WTC11 (cell line): ENCODE measurements around the gene KANK4.

ENCODE experiments used
- ELF4 ChIP-seq: sonication (generic); formaldehyde crosslinking; IDR thresholded peaks from 2 replicates; pipeline ENCODE4 v1.8.1; 2022; ENCODE audit warnings: low read depth, mild to moderate bottlenecking, moderate library complexity, missing genetic modification reagents
- GTF2I ChIP-seq: fragments of 250-450 bp; sonication (Bioruptor Pico); conservative IDR thresholded peaks from 2 replicates; pipeline ENCODE4 v1.4.0; 2021; ENCODE audit warnings: mild to moderate bottlenecking
- SP1 ChIP-seq: sonication (generic); formaldehyde crosslinking; conservative IDR thresholded peaks from 2 replicates; pipeline ENCODE4 v1.8.1; 2022; ENCODE audit warnings: missing genetic modification reagents
- ZNF219 ChIP-seq: sonication (generic); formaldehyde crosslinking; IDR thresholded peaks from 2 replicates; pipeline ENCODE4 v1.8.0; 2023; ENCODE audit warnings: missing genetic modification reagents, mild to moderate bottlenecking, borderline replicate concordance
- ZNF317 ChIP-seq: sonication (generic); formaldehyde crosslinking; IDR thresholded peaks from 2 replicates; pipeline ENCODE4 v1.8.1; 2023; ENCODE audit warnings: low read depth, mild to moderate bottlenecking, moderate library complexity, missing genetic modification reagents, borderline replicate concordance
- TF ChIP-seq, protein P1 (sequence below): fragments of 200-600 bp; IDR thresholded peaks from 2 replicates; pipeline ENCODE4 v1.8.0; 2022; ENCODE audit warnings: antibody characterized with exemption
- TF ChIP-seq, protein P2 (sequence below): sonication (generic); formaldehyde crosslinking; IDR thresholded peaks from 2 replicates; pipeline ENCODE4 v1.8.1; 2022; ENCODE audit warnings: low read depth, missing genetic modification reagents, borderline replicate concordance
- TF ChIP-seq, protein P3 (sequence below): fragments of 250-450 bp; sonication (Bioruptor Pico); IDR thresholded peaks from 2 replicates; pipeline ENCODE4 v1.9.0; 2021; ENCODE audit warnings: moderate library complexity, mild to moderate bottlenecking, inconsistent platforms, borderline replicate concordance
- TF ChIP-seq, protein P4 (sequence below): fragments of 250-450 bp; sonication (Bioruptor Pico); IDR thresholded peaks from 2 replicates; pipeline ENCODE4 v2.1.2; 2022; ENCODE audit warnings: mild to moderate bottlenecking, moderate library complexity
- TF ChIP-seq, protein P5 (sequence below): fragments of 250-450 bp; sonication (Bioruptor Pico); IDR thresholded peaks from 2 replicates; pipeline ENCODE4 v1.9.0; 2021; ENCODE audit warnings: mild to moderate bottlenecking, borderline replicate concordance
- TF ChIP-seq, protein P6 (sequence below): sonication (generic); formaldehyde crosslinking; IDR thresholded peaks from 2 replicates; pipeline ENCODE4 v1.8.0; 2023; ENCODE audit warnings: mild to moderate bottlenecking, missing genetic modification reagents

DNA sequence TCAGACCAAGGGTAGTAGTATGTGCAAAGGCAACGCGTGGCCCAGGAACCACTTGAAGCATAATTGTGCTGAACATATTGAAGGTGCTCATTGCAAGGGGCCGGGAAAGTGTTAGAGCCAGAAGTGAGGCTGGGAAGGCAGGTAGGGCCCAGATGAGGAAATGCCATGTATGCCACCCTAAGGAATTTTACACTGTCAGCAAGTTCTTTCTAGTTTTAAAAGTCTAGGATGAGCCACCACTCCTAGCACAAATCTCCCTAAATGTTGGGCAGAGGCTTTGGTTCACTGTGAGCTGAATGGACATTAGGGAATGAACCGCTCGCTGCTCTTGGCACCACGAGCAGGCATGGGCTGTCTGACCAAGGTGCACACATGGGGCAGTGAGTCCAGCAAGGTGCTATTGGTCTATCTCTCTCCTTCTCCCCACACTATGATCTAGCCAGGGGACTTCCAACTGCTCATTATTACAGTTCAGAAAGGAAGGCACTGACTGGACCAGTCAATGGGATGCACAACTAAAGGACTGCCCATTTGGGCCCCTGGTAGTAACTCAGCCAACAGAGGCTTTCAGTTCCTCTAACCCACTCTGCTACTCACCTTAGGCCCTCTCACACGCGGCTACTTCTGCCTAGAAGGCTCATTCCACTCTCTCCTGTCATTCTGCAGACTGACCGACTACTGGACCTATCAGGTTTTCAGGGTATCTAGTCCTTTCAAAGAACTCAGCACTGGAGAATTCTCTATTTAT is 2.0 kb downstream of the KANK4 start:
- TF ChIP-seq, protein P1, sequence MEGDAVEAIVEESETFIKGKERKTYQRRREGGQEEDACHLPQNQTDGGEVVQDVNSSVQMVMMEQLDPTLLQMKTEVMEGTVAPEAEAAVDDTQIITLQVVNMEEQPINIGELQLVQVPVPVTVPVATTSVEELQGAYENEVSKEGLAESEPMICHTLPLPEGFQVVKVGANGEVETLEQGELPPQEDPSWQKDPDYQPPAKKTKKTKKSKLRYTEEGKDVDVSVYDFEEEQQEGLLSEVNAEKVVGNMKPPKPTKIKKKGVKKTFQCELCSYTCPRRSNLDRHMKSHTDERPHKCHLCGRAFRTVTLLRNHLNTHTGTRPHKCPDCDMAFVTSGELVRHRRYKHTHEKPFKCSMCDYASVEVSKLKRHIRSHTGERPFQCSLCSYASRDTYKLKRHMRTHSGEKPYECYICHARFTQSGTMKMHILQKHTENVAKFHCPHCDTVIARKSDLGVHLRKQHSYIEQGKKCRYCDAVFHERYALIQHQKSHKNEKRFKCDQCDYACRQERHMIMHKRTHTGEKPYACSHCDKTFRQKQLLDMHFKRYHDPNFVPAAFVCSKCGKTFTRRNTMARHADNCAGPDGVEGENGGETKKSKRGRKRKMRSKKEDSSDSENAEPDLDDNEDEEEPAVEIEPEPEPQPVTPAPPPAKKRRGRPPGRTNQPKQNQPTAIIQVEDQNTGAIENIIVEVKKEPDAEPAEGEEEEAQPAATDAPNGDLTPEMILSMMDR = no peak
- no peak for TF ChIP-seq ZNF219
- TF ChIP-seq, protein P2, sequence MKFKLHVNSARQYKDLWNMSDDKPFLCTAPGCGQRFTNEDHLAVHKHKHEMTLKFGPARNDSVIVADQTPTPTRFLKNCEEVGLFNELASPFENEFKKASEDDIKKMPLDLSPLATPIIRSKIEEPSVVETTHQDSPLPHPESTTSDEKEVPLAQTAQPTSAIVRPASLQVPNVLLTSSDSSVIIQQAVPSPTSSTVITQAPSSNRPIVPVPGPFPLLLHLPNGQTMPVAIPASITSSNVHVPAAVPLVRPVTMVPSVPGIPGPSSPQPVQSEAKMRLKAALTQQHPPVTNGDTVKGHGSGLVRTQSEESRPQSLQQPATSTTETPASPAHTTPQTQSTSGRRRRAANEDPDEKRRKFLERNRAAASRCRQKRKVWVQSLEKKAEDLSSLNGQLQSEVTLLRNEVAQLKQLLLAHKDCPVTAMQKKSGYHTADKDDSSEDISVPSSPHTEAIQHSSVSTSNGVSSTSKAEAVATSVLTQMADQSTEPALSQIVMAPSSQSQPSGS (CRISPR knock-in tag) = no peak
- no peak for TF ChIP-seq SP1 (CRISPR knock-in tag)
- TF ChIP-seq ZNF317 (CRISPR knock-in tag) = no peak
- TF ChIP-seq ELF4 (CRISPR knock-in tag) = no peak
- TF ChIP-seq, protein P3, sequence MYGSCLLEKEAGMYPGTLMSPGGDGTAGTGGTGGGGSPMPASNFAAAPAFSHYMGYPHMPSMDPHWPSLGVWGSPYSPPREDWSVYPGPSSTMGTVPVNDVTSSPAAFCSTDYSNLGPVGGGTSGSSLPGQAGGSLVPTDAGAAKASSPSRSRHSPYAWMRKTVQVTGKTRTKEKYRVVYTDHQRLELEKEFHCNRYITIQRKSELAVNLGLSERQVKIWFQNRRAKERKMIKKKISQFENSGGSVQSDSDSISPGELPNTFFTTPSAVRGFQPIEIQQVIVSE = no peak
- TF ChIP-seq, protein P4, sequence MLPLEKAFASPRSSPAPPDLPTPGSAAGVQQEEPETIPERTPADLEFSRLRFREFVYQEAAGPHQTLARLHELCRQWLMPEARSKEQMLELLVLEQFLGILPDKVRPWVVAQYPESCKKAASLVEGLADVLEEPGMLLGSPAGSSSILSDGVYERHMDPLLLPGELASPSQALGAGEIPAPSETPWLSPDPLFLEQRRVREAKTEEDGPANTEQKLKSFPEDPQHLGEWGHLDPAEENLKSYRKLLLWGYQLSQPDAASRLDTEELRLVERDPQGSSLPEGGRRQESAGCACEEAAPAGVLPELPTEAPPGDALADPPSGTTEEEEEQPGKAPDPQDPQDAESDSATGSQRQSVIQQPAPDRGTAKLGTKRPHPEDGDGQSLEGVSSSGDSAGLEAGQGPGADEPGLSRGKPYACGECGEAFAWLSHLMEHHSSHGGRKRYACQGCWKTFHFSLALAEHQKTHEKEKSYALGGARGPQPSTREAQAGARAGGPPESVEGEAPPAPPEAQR = no peak
- no peak for TF ChIP-seq GTF2I (CRISPR knock-in tag)
- TF ChIP-seq, protein P5, sequence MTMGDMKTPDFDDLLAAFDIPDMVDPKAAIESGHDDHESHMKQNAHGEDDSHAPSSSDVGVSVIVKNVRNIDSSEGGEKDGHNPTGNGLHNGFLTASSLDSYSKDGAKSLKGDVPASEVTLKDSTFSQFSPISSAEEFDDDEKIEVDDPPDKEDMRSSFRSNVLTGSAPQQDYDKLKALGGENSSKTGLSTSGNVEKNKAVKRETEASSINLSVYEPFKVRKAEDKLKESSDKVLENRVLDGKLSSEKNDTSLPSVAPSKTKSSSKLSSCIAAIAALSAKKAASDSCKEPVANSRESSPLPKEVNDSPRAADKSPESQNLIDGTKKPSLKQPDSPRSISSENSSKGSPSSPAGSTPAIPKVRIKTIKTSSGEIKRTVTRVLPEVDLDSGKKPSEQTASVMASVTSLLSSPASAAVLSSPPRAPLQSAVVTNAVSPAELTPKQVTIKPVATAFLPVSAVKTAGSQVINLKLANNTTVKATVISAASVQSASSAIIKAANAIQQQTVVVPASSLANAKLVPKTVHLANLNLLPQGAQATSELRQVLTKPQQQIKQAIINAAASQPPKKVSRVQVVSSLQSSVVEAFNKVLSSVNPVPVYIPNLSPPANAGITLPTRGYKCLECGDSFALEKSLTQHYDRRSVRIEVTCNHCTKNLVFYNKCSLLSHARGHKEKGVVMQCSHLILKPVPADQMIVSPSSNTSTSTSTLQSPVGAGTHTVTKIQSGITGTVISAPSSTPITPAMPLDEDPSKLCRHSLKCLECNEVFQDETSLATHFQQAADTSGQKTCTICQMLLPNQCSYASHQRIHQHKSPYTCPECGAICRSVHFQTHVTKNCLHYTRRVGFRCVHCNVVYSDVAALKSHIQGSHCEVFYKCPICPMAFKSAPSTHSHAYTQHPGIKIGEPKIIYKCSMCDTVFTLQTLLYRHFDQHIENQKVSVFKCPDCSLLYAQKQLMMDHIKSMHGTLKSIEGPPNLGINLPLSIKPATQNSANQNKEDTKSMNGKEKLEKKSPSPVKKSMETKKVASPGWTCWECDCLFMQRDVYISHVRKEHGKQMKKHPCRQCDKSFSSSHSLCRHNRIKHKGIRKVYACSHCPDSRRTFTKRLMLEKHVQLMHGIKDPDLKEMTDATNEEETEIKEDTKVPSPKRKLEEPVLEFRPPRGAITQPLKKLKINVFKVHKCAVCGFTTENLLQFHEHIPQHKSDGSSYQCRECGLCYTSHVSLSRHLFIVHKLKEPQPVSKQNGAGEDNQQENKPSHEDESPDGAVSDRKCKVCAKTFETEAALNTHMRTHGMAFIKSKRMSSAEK (CRISPR knock-in tag) = no peak
- TF ChIP-seq, protein P6, sequence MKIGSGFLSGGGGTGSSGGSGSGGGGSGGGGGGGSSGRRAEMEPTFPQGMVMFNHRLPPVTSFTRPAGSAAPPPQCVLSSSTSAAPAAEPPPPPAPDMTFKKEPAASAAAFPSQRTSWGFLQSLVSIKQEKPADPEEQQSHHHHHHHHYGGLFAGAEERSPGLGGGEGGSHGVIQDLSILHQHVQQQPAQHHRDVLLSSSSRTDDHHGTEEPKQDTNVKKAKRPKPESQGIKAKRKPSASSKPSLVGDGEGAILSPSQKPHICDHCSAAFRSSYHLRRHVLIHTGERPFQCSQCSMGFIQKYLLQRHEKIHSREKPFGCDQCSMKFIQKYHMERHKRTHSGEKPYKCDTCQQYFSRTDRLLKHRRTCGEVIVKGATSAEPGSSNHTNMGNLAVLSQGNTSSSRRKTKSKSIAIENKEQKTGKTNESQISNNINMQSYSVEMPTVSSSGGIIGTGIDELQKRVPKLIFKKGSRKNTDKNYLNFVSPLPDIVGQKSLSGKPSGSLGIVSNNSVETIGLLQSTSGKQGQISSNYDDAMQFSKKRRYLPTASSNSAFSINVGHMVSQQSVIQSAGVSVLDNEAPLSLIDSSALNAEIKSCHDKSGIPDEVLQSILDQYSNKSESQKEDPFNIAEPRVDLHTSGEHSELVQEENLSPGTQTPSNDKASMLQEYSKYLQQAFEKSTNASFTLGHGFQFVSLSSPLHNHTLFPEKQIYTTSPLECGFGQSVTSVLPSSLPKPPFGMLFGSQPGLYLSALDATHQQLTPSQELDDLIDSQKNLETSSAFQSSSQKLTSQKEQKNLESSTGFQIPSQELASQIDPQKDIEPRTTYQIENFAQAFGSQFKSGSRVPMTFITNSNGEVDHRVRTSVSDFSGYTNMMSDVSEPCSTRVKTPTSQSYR (CRISPR knock-in tag) = no peak
